Measurements from ENCODE around the gene GPC6.

GPC6 gene

GRCh38 chr13:94330552-94331071 lies 1104.0 kb downstream of the GPC6 start:
- Histone ChIP-seq H3K36me3 (ENCODE audit: low read length) (no peaks in the 10 kb centered on the region), H3F3A (ENCODE audit: insufficient read depth) (no peaks in the 10 kb centered on the region), H3K79me2 (ENCODE audit: insufficient read depth, low read length) (no peaks in the 10 kb centered on the region), H2AFZ (ENCODE audit: low read depth, low read length, severe bottlenecking) (no peak overlapping the region), H4K20me1 (ENCODE audit: low read depth, low read length) (no peaks in the 10 kb centered on the region), H3K27ac (ENCODE audit: low read depth, low read length) (no peak overlapping the region), H3K4me2 (ENCODE audit: low read depth, low read length, poor library complexity, severe bottlenecking) (no peak overlapping the region), H3K9ac (ENCODE audit: low read length) (no peak overlapping the region), H3K4me3 (ENCODE audit: insufficient read depth, low read length, poor library complexity, severe bottlenecking) (no peak overlapping the region), H3K9me3 (ENCODE audit: insufficient read depth, low read length) (no peaks in the 10 kb centered on the region), H3K9me2 (replicated peaks; ENCODE audit: insufficient read depth, low read length) (no peaks in the 10 kb centered on the region), H3K27me3 (ENCODE audit: low read length) (no peaks in the 10 kb centered on the region)
- TF ChIP-seq CTCF (IDR thresholded peaks at IDR 0.05; ENCODE audit: insufficient read depth, low read length, poor library complexity, severe bottlenecking), result no peak
- TF ChIP-seq EZH2phosphoT487 (conservative IDR thresholded peaks at IDR 0.05; ENCODE audit: low read length), result no peak

GRCh38 chr13:94331281-94331680 lies 1104.7 kb downstream of the GPC6 start:
- TF ChIP-seq CTCF (IDR thresholded peaks at IDR 0.05; ENCODE audit: insufficient read depth, low read length, poor library complexity, severe bottlenecking) (no peak), EZH2phosphoT487 (conservative IDR thresholded peaks at IDR 0.05; ENCODE audit: low read length) (no peak)
- Histone ChIP-seq H3K27ac (ENCODE audit: low read depth, low read length) (no peak overlapping the region), H3K4me3 (ENCODE audit: insufficient read depth, low read length, poor library complexity, severe bottlenecking) (no peak overlapping the region), H4K20me1 (ENCODE audit: low read depth, low read length) (no peaks in the 10 kb centered on the region), H3K9me3 (ENCODE audit: insufficient read depth, low read length) (no peaks in the 10 kb centered on the region), H3K27me3 (ENCODE audit: low read length) (no peaks in the 10 kb centered on the region), H3K79me2 (ENCODE audit: insufficient read depth, low read length) (no peaks in the 10 kb centered on the region), H3K9ac (ENCODE audit: low read length) (no peak overlapping the region), H3K4me2 (ENCODE audit: low read depth, low read length, poor library complexity, severe bottlenecking) (no peak overlapping the region), H3K9me2 (replicated peaks; ENCODE audit: insufficient read depth, low read length) (no peaks in the 10 kb centered on the region), H3F3A (ENCODE audit: insufficient read depth) (no peaks in the 10 kb centered on the region), H3K36me3 (ENCODE audit: low read length) (no peaks in the 10 kb centered on the region), H2AFZ (ENCODE audit: low read depth, low read length, severe bottlenecking) (no peak overlapping the region)

GRCh38 chr13:94332359-94333096 lies 1105.9 kb downstream of the GPC6 start:
- Histone ChIP-seq H3K36me3 (ENCODE audit: low read length) (no peaks in the 10 kb centered on the region), H3K27ac (ENCODE audit: low read depth, low read length) (no peak overlapping the region), H3K9me2 (replicated peaks; ENCODE audit: insufficient read depth, low read length) (no peaks in the 10 kb centered on the region), H3F3A (ENCODE audit: insufficient read depth) (no peaks in the 10 kb centered on the region), H3K9ac (ENCODE audit: low read length) (no peak overlapping the region), H3K4me2 (ENCODE audit: low read depth, low read length, poor library complexity, severe bottlenecking) (no peak overlapping the region), H3K4me3 (ENCODE audit: insufficient read depth, low read length, poor library complexity, severe bottlenecking) (no peak overlapping the region), H3K27me3 (ENCODE audit: low read length) (no peaks in the 10 kb centered on the region), H3K9me3 (ENCODE audit: insufficient read depth, low read length) (no peaks in the 10 kb centered on the region), H2AFZ (ENCODE audit: low read depth, low read length, severe bottlenecking) (no peak overlapping the region), H4K20me1 (ENCODE audit: low read depth, low read length) (no peaks in the 10 kb centered on the region), H3K79me2 (ENCODE audit: insufficient read depth, low read length) (no peaks in the 10 kb centered on the region)
- no peak for TF ChIP-seq EZH2phosphoT487 (conservative IDR thresholded peaks at IDR 0.05; ENCODE audit: low read length)
- TF ChIP-seq CTCF (IDR thresholded peaks at IDR 0.05; ENCODE audit: insufficient read depth, low read length, poor library complexity, severe bottlenecking), result no peak
